ENCODE results near the gene TXN.

TXN gene

DNA sequence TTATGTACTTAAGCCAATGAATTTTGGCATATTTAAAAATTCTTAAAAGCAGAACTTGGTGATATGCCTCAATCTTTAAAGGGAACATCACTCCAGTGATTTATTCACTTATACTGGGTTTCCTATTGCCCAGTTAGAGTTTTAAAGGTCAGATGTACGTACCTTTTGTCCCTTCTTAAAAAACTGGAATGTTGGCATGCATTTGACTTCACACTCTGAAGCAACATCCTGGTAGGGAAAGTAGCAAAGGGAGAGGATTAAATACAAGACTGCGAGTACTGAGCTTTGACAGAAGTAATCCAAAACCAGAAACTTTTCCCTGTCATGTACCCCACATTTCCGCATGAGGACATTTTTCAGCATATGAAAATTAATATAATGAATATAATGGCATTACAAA is 11.7 kb downstream of the TXN start:
- TF ChIP-seq, protein P1, sequence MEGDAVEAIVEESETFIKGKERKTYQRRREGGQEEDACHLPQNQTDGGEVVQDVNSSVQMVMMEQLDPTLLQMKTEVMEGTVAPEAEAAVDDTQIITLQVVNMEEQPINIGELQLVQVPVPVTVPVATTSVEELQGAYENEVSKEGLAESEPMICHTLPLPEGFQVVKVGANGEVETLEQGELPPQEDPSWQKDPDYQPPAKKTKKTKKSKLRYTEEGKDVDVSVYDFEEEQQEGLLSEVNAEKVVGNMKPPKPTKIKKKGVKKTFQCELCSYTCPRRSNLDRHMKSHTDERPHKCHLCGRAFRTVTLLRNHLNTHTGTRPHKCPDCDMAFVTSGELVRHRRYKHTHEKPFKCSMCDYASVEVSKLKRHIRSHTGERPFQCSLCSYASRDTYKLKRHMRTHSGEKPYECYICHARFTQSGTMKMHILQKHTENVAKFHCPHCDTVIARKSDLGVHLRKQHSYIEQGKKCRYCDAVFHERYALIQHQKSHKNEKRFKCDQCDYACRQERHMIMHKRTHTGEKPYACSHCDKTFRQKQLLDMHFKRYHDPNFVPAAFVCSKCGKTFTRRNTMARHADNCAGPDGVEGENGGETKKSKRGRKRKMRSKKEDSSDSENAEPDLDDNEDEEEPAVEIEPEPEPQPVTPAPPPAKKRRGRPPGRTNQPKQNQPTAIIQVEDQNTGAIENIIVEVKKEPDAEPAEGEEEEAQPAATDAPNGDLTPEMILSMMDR (IDR thresholded peaks at IDR 0.05; ENCODE audit: insufficient read depth, low read depth, low read length, missing control alignments) = no peak
- DNase-seq (ENCODE audit: low read depth) = no peak

DNA sequence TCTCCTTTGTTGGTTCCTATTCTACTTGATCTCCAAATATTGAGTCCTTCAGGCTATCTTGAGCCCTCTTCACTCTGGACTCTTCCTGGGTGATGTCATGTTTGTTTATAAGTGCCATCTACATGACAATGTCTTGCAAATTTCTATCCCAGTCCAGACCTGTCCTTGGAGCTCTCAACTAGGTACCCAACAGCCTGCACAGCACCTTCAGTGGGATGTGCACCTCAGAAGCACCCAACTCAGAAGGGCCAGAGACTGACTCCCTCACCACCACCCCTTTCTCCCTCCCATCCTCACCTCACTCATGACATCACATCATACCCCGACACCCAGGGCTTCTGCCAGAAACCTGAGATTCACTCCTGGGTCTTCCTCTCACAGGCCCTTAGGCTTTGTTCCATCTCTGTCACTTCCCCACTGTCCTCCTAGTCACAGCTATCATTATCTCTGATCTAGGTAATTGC is 14.4 kb downstream of the TXN start:
- peak; percentile 83 for DNase-seq (ENCODE audit: low read depth)
- H3K4me3 ChIP-seq (ENCODE audit: low read length) = no peak overlapping the region
- TF ChIP-seq, protein P1 (IDR thresholded peaks at IDR 0.05; ENCODE audit: insufficient read depth, low read depth, low read length, missing control alignments) = no peak

More for the DNA sequence above, 11.7 kb downstream of the TXN start:
- H3K4me3 ChIP-seq (ENCODE audit: low read length) = no peak overlapping the region

DNA sequence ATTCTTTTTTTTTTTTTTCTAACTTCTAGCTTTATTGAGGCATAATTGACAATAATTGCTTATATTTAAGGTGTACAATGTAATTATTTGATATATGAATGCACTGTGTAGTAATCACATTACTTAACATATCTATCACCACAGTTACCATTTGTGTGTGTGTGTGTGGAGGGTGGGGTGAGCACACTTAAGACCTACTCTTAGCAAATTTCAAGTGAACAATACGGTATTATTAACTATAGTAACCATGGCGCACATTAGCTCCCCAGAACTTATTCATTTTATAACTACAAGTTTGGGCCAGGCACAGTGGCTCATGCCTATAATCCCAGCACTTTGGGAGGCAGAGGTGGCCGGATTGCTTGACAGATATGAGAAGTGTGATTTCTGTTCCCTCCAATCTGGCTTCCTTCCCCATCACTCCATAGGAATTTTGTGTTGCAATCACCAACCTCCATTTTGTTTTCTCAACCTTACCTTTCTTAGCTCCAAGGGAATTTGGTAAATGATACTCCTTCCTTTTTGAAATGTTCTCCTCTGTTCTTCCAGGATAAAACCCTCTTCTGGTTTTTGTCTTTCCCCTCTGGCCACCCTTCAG is 14.9 kb downstream of the TXN start:
- no peak overlapping the region for H3K4me3 ChIP-seq (ENCODE audit: low read length)
- DNase-seq (ENCODE audit: low read depth) = peak; percentile 89
- TF ChIP-seq, protein P1 (IDR thresholded peaks at IDR 0.05; ENCODE audit: insufficient read depth, low read depth, low read length, missing control alignments) = no peak

DNA sequence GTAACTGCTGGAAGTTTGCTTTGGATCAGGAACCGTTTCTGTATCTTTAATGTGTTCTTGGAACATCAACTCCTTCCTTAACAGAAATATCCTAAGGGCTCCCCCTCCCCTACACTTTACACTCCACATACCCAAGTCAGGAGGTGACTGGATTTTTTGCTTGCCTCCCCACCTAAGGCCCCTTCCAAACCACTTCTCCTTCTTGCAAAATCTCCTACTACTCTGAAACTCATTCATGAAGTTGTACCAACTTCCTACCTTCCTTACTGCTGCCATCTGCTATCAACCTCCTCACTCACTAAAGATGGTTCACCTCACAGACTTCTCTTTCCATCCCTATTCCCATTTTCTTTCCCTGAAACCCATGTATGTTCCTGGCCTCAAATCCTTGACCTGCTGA is 16.1 kb downstream of the TXN start:
- TF ChIP-seq, protein P1 (IDR thresholded peaks at IDR 0.05; ENCODE audit: insufficient read depth, low read depth, low read length, missing control alignments) = no peak
- no peak for DNase-seq (ENCODE audit: low read depth)

GRCh38 chr9:110228321-110228720 is 28.0 kb downstream of the TXN start:
- no peak overlapping the region for H3K4me3 ChIP-seq (ENCODE audit: low read length)
- DNase-seq (ENCODE audit: low read depth) = no peak
- TF ChIP-seq, protein P1 (IDR thresholded peaks at IDR 0.05; ENCODE audit: insufficient read depth, low read depth, low read length, missing control alignments) = no peak

More for the DNA sequence above, 16.1 kb downstream of the TXN start:
- H3K4me3 ChIP-seq (ENCODE audit: low read length) = no peak overlapping the region

DNA sequence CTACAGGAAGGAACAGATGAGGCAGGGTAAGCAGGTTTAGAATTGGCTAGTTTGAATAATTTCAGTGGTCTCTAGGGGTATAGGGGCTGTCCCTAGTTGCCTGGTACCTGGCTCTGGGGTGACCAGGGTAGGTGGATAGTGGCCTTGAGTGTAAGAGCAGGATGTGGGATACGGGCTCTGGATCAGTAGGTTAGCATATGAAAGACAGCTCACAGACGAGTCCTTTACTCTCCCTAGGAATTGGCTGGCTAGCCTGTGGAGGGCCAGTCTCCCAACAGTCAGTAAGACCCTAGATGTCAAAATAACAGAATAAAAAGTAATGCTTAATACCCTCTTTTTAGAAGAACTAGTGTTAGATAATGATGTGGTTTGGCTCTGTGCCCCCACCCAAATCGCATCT is 31.7 kb downstream of the TXN start:
- TF ChIP-seq, protein P1 (IDR thresholded peaks at IDR 0.05; ENCODE audit: insufficient read depth, low read depth, low read length, missing control alignments) = no peak
- H3K4me3 ChIP-seq (ENCODE audit: low read length) = no peak overlapping the region
- DNase-seq (ENCODE audit: low read depth) = no peak

- H3K4me3 ChIP-seq (ENCODE audit: low read length) = no peak overlapping the region
- no peak for DNase-seq (ENCODE audit: low read depth)
- TF ChIP-seq, protein P1 (IDR thresholded peaks at IDR 0.05; ENCODE audit: insufficient read depth, low read depth, low read length, missing control alignments) = no peak
Measured at GRCh38 chr9:110220809-110221208, 35.5 kb downstream of the TXN start.
